MM.1S (cell line): ENCODE measurements around the gene LTO1.

Source experiments
- CTCF ChIP-seq: fragments of 300-600 bp; sonication (generic); IDR thresholded peaks from 2 replicates; pipeline ENCODE4 v1.5.1; 2016; ENCODE audit warnings: antibody characterized with exemption, low read length, mixed read lengths
- EZH2 ChIP-seq: fragments of 300-600 bp; sonication (generic); optimal IDR thresholded peaks from 2 replicates; pipeline ENCODE3; 2017; ENCODE audit warnings: low read depth, mild to moderate bottlenecking, antibody characterized with exemption, low read length, mixed read lengths
- EZH2phosphoT487 ChIP-seq: fragments of 300-600 bp; sonication (generic); IDR thresholded peaks from 2 replicates; pipeline ENCODE4 v1.6.1; 2018; ENCODE audit warnings: antibody characterized with exemption, low read length

- no peak for TF ChIP-seq CTCF
- TF ChIP-seq EZH2phosphoT487, result no peak
- no peak for TF ChIP-seq EZH2
Observed at GRCh38 chr11:69642549-69642912, 32.6 kb downstream of the LTO1 start.
